ENCODE data around the gene GPS1.

GPS1 gene

GRCh38 chr17:82047379-82047778, 4.3 kb upstream of the GPS1 start:
- TF ChIP-seq CTCF (conservative IDR thresholded peaks at IDR 0.05; ENCODE audit: control insufficient read depth, insufficient read depth, low read depth, low read length), result no peak
- no peak overlapping the region for H3K4me3 ChIP-seq (ENCODE audit: control insufficient read depth, low read depth, low read length)
- no peak for DNase-seq (ENCODE audit: low read depth)

GRCh38 chr17:82047914-82048570, 3.7 kb upstream of the GPS1 start:
- no peak for DNase-seq (ENCODE audit: low read depth)
- no peak overlapping the region for H3K4me3 ChIP-seq (ENCODE audit: control insufficient read depth, low read depth, low read length)
- no peak for TF ChIP-seq CTCF (conservative IDR thresholded peaks at IDR 0.05; ENCODE audit: control insufficient read depth, insufficient read depth, low read depth, low read length)

GRCh38 chr17:82048571-82048971, 3.1 kb upstream of the GPS1 start:
- TF ChIP-seq CTCF (conservative IDR thresholded peaks at IDR 0.05; ENCODE audit: control insufficient read depth, insufficient read depth, low read depth, low read length), result no peak

GRCh38 chr17:82049106-82049505, 2.6 kb upstream of the GPS1 start:
- TF ChIP-seq CTCF (conservative IDR thresholded peaks at IDR 0.05; ENCODE audit: control insufficient read depth, insufficient read depth, low read depth, low read length), result no peak
- H3K4me3 ChIP-seq (ENCODE audit: control insufficient read depth, low read depth, low read length), result no peak overlapping the region
- no peak for DNase-seq (ENCODE audit: low read depth)

More at GRCh38 chr17:82048571-82048971, 3.1 kb upstream of the GPS1 start:
- no peak overlapping the region for H3K4me3 ChIP-seq (ENCODE audit: control insufficient read depth, low read depth, low read length)
- no peak for DNase-seq (ENCODE audit: low read depth)

- no peak for TF ChIP-seq CTCF (conservative IDR thresholded peaks at IDR 0.05; ENCODE audit: control insufficient read depth, insufficient read depth, low read depth, low read length)
- no peak overlapping the region for H3K4me3 ChIP-seq (ENCODE audit: control insufficient read depth, low read depth, low read length)
- no peak for DNase-seq (ENCODE audit: low read depth)
Measured at GRCh38 chr17:82049521-82049971, 2.2 kb upstream of the GPS1 start.

GRCh38 chr17:82050152-82050760, 1.4 kb upstream of the GPS1 start:
- DNase-seq (ENCODE audit: low read depth), result no peak
- peak overlapping the region; percentile 50 for H3K4me3 ChIP-seq (ENCODE audit: control insufficient read depth, low read depth, low read length)
- TF ChIP-seq CTCF (conservative IDR thresholded peaks at IDR 0.05; ENCODE audit: control insufficient read depth, insufficient read depth, low read depth, low read length), result no peak
